ENCODE results near the gene WNT10A.

GRCh38 chr2:218902427-218902826 is 21.8 kb downstream of the WNT10A start:
- TF ChIP-seq SP1 (IDR thresholded peaks at IDR 0.05; ENCODE audit: low read depth, low read length) (no peak), CEBPB (IDR thresholded peaks at IDR 0.05; ENCODE audit: low read depth, low read length) (no peak), MAX (IDR thresholded peaks at IDR 0.05) (no peak), POLR2A (IDR thresholded peaks at IDR 0.05; ENCODE audit: control extremely low read depth in 1 of 2, low read depth in 2 of 2, low read length in 2 of 2) (no peak), CTCF (IDR thresholded peaks at IDR 0.05; ENCODE audit: control extremely low read depth in 1 of 3, insufficient read depth in 1 of 3, low read depth in 1 of 3, low read length in 3 of 3) (no peak), EZH2 (IDR thresholded peaks at IDR 0.05; ENCODE audit: low read depth, low read length, severe bottlenecking) (no peak), SIN3A (conservative IDR thresholded peaks at IDR 0.05 in 1 of 2, IDR thresholded peaks at IDR 0.05 in 1 of 2; ENCODE audit: low read depth in 1 of 2, low read length in 2 of 2) (no peak), SUZ12 (IDR thresholded peaks at IDR 0.05; ENCODE audit: low read length) (no peak), EP300 (IDR thresholded peaks at IDR 0.05; ENCODE audit: borderline replicate concordance in 1 of 2, low read depth in 2 of 2, low read length in 2 of 2) (no peak), ATF2 (IDR thresholded peaks at IDR 0.05; ENCODE audit: low read length) (no peak), CREB1 (IDR thresholded peaks at IDR 0.05) (no peak)

Measured in H1 (cell line).